B cell (primary cell): ENCODE results near the gene PDLIM7. TPM values are rescaled to one million over a fixed set of nuclear protein-coding genes. Genes with fewer than 3 reads are reported as not detected.

Experiments used
- ATAC-seq: fragments of 200-7000 bp; cut with Tn5 transposase; one replicate; pipeline ENCODE4 v1.10.0; 2021; ENCODE audit warnings: low read depth, mild to moderate bottlenecking, moderate number of reproducible peaks, moderate library complexity
- CTCF ChIA-PET: fragments of 350-600 bp; sonication (Branson Sonifier 250); formaldehyde crosslinking; loops from one replicate; lab custom pipeline; 2021; ENCODE audit warnings: antibody characterized with exemption, inconsistent platforms; lab: Charles Lee
- POLR2A ChIA-PET: fragments of 350-600 bp; sonication (Branson Sonifier 250); formaldehyde crosslinking; loops from one replicate; lab custom pipeline; 2021; ENCODE audit warnings: antibody characterized with exemption; lab: Charles Lee
- DNase-seq: peaks from one replicate; pipeline ENCODE4 v3.0.0; 2013
- H2AFZ ChIP-seq: 2 replicates; pipeline ENCODE4 v1.6.1; 2012; ENCODE audit warnings: mild to moderate bottlenecking, low read depth, low read length; ENCODE audit not compliant: insufficient read depth, poor library complexity, severe bottlenecking
- H3K27ac ChIP-seq, 2 donors: 1 replicate in 1 of 2; 2 replicates in 1 of 2; pipeline ENCODE4 v1.5.1; 2012 to 2013; ENCODE audit warnings: low read length in 2 of 2, mild to moderate bottlenecking in 2 of 2, moderate library complexity in 1 of 2
- H3K27me3 ChIP-seq, 4 experiments: fragments of 200-600 bp in 1 of 4; sonication (generic) in 1 of 4; replicated peaks in 1 of 4; 1 replicate in 2 of 4; 2 replicates in 2 of 4; pipeline versions ENCODE4 v1.6.1 to v1.7.0; 2013 to 2016; ENCODE audit warnings: low read length in 3 of 4, mild to moderate bottlenecking in 2 of 4, mixed read lengths in 1 of 4, moderate library complexity in 1 of 4; ENCODE audit not compliant: insufficient read depth in 4 of 4, control insufficient read depth in 3 of 4; ENCODE audit errors: control extremely low read depth in 1 of 4
- H3K36me3 ChIP-seq, 2 experiments: replicated peaks in 1 of 2; 1 replicate in 1 of 2; 2 replicates in 1 of 2; pipeline versions ENCODE4 v1.6.1 to v1.7.1; 2013; ENCODE audit warnings: low read length in 1 of 2; ENCODE audit not compliant: insufficient read depth in 2 of 2, control insufficient read depth in 1 of 2; ENCODE audit errors: control extremely low read depth in 1 of 2, extremely low read depth in 1 of 2
- H3K4me1 ChIP-seq, 2 donors: fragments of 200-600 bp in 1 of 2; sonication (generic) in 1 of 2; 1 replicate in 1 of 2; 2 replicates in 1 of 2; pipeline versions ENCODE4 v1.5.1 to v1.6.1; 2013 to 2017; ENCODE audit warnings: low read length in 2 of 2; ENCODE audit not compliant: control insufficient read depth in 2 of 2, insufficient read depth in 2 of 2
- H3K4me2 ChIP-seq: replicated peaks from 2 replicates; pipeline ENCODE3; 2012; ENCODE audit warnings: mild to moderate bottlenecking, low read depth, low read length; ENCODE audit not compliant: poor library complexity, severe bottlenecking
- H3K4me3 ChIP-seq, 5 experiments: fragments of 200-600 bp in 1 of 5; sonication (generic) in 1 of 5; 1 replicate in 3 of 5; 2 replicates in 2 of 5; pipeline versions ENCODE4 v1.5.1 to v1.7.0; 2011 to 2016; ENCODE audit warnings: low read length in 4 of 5, mild to moderate bottlenecking in 4 of 5, low read depth in 2 of 5, control low read depth in 1 of 5, moderate library complexity in 1 of 5; ENCODE audit not compliant: insufficient read depth in 1 of 5; ENCODE audit errors: control extremely low read depth in 1 of 5, extremely low read depth in 1 of 5
- H3K79me2 ChIP-seq: fragments of 200-600 bp; sonication (generic); one replicate; pipeline ENCODE4 v1.6.0; 2016; ENCODE audit warnings: low read length; ENCODE audit not compliant: control insufficient read depth, insufficient read depth
- H3K9ac ChIP-seq: fragments of 200-600 bp; sonication (generic); 2 replicates; pipeline ENCODE4 v1.6.1; 2017; ENCODE audit warnings: mild to moderate bottlenecking, low read length, moderate library complexity
- H3K9me3 ChIP-seq, 3 donors: one replicate each; pipeline versions ENCODE4 v1.6.1 to v1.7.1; 2013; ENCODE audit warnings: low read length in 2 of 3; ENCODE audit not compliant: control insufficient read depth in 2 of 3, insufficient read depth in 1 of 3; ENCODE audit errors: control extremely low read depth in 1 of 3
- H4K20me1 ChIP-seq: 2 replicates; pipeline ENCODE4 v1.6.0; 2012; ENCODE audit warnings: mild to moderate bottlenecking, low read length; ENCODE audit not compliant: insufficient read depth, control insufficient read depth, poor library complexity, severe bottlenecking
- H3K27ac Mint-ChIP-seq: one replicate; pipeline ENCODE4 v1.8.0; 2021; ENCODE audit warnings: mixed read lengths
- H3K27me3 Mint-ChIP-seq: one replicate; pipeline ENCODE4 v1.8.0; 2021; ENCODE audit warnings: mixed read lengths
- H3K4me1 Mint-ChIP-seq: one replicate; pipeline ENCODE4 v1.8.0; 2021; ENCODE audit warnings: mixed read lengths
- H3K4me3 Mint-ChIP-seq: one replicate; pipeline ENCODE4 v1.8.0; 2021; ENCODE audit warnings: mixed read lengths
- H3K9me3 Mint-ChIP-seq: one replicate; pipeline ENCODE4 v1.8.0; 2022; ENCODE audit warnings: mixed read lengths; ENCODE audit not compliant: insufficient read depth
- CTCF ChIP-seq: fragments of 200-600 bp; IDR thresholded peaks from one replicate; pipeline ENCODE4 v1.8.0; 2022; ENCODE audit warnings: antibody characterized with exemption, mild to moderate bottlenecking
- EZH2 ChIP-seq: IDR thresholded peaks from 2 replicates; pipeline ENCODE4 v1.6.1; 2012; ENCODE audit warnings: borderline replicate concordance, low read depth, mild to moderate bottlenecking, moderate library complexity, low read length; ENCODE audit not compliant: insufficient read depth, poor library complexity, severe bottlenecking
- WGBS: methylation state at CpG from one replicate; pipeline ENCODE4 v1.1.5; 2013; ENCODE audit warnings: missing lambda C conversion rate; ENCODE audit not compliant: insufficient coverage; 5-methylcytosine and 5-hydroxymethylcytosine counted together
- intact Hi-C: fragments of 100-400 bp; cut with micrococcal nuclease; formaldehyde crosslinking; loops from one replicate; pipeline ENCODE4 v1.10.0; 2022
- polyA plus RNA-seq: library from polyadenylated mRNA; depleted of rRNA; stranded (reverse); fragments of >200 nt; gene quantifications from 2 replicates; pipeline ENCODE4 v1.2.3, GENCODE V29; 2012
- total RNA-seq, 2 donors: library from RNA; stranded (reverse); fragments of 120-200 nt in 1 of 2; gene quantifications; 1 replicate in 1 of 2; 2 replicates in 1 of 2; pipeline versions ENCODE4 v1.2.3 to v1.2.4, GENCODE V29; 2013 to 2022

The PDLIM7 gene
- total and polyA plus RNA-seq, 2 donors (not counting 1 experiment from before 2014, with no cell fraction given): 23.9 to 25.8 TPM

DNA sequence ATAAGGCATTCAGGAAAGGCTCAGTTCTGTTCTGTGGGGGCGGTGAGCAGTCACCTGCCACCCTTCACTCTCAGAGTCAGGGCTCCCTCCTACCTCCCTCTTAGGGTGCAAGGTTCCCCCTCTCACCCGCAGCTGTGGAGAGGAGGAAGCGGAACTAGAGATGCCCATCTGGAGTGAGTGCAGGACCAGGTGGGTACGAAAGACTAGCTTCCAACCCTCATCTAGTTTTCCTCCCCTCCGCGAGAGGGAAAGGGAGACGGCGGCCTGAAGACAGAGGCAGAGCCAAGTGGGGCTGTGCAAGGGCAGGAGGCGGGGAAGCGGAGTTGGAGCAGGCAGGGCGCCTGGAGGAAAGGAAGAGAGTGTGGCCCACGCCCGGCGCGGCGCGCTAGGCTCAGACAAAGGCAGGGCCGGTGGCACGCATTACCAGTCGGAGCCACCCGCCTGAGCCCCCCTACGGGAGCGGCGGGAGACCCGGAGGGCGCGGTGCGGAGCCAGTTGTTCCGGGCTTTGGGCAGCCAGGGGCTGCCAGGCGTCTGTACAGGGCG is 43.5 kb downstream of the PDLIM7 start:
- Histone ChIP-seq H2AFZ (peak overlapping the region; percentile 8), H3K4me2 (peak overlapping the region; percentile 99), H3K36me3 (no peaks in the 10 kb centered on the region), H3K9me3 (peaks cover 0 to 4% (median 0%) of the 10 kb centered on the region in 3 donors), H3K9ac (peak overlapping the region; percentile 68), H4K20me1 (peaks cover 33% of the 10 kb centered on the region), H3K27ac (peak overlapping the region; percentile 54 to 97), H3K4me3 (peak overlapping the region; percentile 13 to 74 (median 62)), H3K4me1 (peaks cover 17 to 38% of the 10 kb centered on the region in 2 donors), H3K27me3 (peaks cover 0 to 9% (median 0%) of the 10 kb centered on the region in 4 experiments), H3K79me2 (peaks cover 21% of the 10 kb centered on the region)
- CTCF ChIA-PET: interaction anchor here (0.7 to 21.3 kb wide), 12 partner anchors 8 to 152 kb away, joined by 4 to 628 read pairs (median 26); partner anchors contain the start of genes DOK3, F12, GRK6 and LMAN2
- POLR2A ChIA-PET: interaction anchor here (1.5 to 6.7 kb wide), 7 partner anchors 8 to 103 kb away, joined by 4 to 87 read pairs (median 15); partner anchors contain the start of genes DOK3, GRK6 and LMAN2
- DNase-seq: peak; percentile 88
- WGBS: 2% methylated on average over 26 of the region's 31 CpGs
- Mint-ChIP-seq H3K9me3 (no peaks in the 10 kb centered on the region), H3K4me1 (peaks cover 31% of the 10 kb centered on the region), H3K27ac (peak overlapping the region; percentile 97), H3K4me3 (peak overlapping the region; percentile 96), H3K27me3 (no peaks in the 10 kb centered on the region)
- intact Hi-C loops: loop anchor here (1.0 to 2.0 kb wide), 7 partner anchors 8 to 136 kb away; partner anchors contain the start of genes GRK6 and PRR7
- no peak for TF ChIP-seq CTCF
- TF ChIP-seq EZH2: no peak
- ATAC-seq: no peak
